Uterus (tissue), 2 donors: ENCODE data around the gene FAM47E.

Experiments
- POLR2A ChIP-seq, 2 donors: fragments of 450-650 bp; IDR thresholded peaks; one replicate each; pipeline ENCODE4 v1.6.1; 2016; ENCODE audit warnings: antibody characterized with exemption in 2 of 2, mild to moderate bottlenecking in 1 of 2, moderate library complexity in 1 of 2
- TF ChIP-seq, protein P1 (sequence below), 4 experiments: fragments of 200-600 bp in 2 of 4; fragments of 450-650 bp in 2 of 4; sonication (generic) in 2 of 4; IDR thresholded peaks; one replicate each; pipeline ENCODE4 v1.5.1; 2016 to 2019; ENCODE audit warnings: antibody characterized with exemption in 4 of 4, mild to moderate bottlenecking in 2 of 4, moderate library complexity in 1 of 4

DNA sequence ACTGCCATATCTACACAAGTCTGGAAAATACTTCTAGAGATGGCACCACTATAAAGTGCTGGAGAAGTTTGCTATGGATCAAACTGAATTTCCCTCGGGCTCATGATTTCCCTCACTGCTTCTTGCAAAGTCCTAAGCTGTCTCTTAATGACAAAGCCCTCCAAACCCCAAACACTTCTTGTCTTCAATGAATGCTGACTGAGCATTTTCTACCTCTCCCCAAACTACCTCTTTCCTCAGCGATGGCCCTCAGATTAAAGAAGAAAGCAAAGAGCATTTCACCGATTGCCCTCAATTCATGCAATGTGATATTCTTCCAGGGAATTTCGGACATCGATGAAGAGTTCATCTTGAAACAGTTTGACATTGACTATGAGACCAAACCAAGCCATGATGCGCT, 19.7 kb downstream of the FAM47E start:
- TF ChIP-seq, protein P1, sequence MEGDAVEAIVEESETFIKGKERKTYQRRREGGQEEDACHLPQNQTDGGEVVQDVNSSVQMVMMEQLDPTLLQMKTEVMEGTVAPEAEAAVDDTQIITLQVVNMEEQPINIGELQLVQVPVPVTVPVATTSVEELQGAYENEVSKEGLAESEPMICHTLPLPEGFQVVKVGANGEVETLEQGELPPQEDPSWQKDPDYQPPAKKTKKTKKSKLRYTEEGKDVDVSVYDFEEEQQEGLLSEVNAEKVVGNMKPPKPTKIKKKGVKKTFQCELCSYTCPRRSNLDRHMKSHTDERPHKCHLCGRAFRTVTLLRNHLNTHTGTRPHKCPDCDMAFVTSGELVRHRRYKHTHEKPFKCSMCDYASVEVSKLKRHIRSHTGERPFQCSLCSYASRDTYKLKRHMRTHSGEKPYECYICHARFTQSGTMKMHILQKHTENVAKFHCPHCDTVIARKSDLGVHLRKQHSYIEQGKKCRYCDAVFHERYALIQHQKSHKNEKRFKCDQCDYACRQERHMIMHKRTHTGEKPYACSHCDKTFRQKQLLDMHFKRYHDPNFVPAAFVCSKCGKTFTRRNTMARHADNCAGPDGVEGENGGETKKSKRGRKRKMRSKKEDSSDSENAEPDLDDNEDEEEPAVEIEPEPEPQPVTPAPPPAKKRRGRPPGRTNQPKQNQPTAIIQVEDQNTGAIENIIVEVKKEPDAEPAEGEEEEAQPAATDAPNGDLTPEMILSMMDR (IDR thresholded peaks at IDR 0.05), result no peak
- no peak for TF ChIP-seq POLR2A (IDR thresholded peaks at IDR 0.05)
